PC-3 (cell line): ENCODE data around the gene GPD2. TPM values are rescaled to one million over a fixed set of nuclear protein-coding genes. Genes with fewer than 3 reads are reported as not detected.

Experiments used
- ATAC-seq: fragments of 200-7000 bp; cut with Tn5 transposase; 2 replicates; pipeline ENCODE4 v1.9.1; 2020; ENCODE audit warnings: mild to moderate bottlenecking, moderate library complexity
- BruUV-seq: library from RNA; stranded (reverse); fragments of 400-500 nt; replicated peaks from 2 replicates; lab custom pipeline; 2021; lab: Mats Ljungman, UMichigan
- CTCF ChIA-PET: fragments of 300-600 bp; sonication (Branson Sonifier 250); formaldehyde crosslinking; loops from one replicate; lab custom pipeline; 2022; ENCODE audit warnings: antibody characterized with exemption; lab: Charles Lee
- POLR2A ChIA-PET: fragments of 300-600 bp; sonication (Branson Sonifier 250); formaldehyde crosslinking; loops from one replicate; lab custom pipeline; 2022; ENCODE audit warnings: antibody characterized with exemption; ENCODE audit not compliant: unreplicated experiment; lab: Charles Lee
- DNase-seq: peaks from one replicate; pipeline ENCODE4 v3.0.0-alpha.2; 2015
- H2AFZ ChIP-seq: fragments of 300-600 bp; sonication (generic); 2 replicates; pipeline ENCODE4 v1.6.0; 2016; ENCODE audit warnings: antibody characterized with exemption, low read length
- H3F3A ChIP-seq: fragments of 300-600 bp; sonication (generic); one replicate; pipeline ENCODE4 v1.6.0; 2017; ENCODE audit warnings: antibody characterized with exemption, low read length, control low read depth, mild to moderate bottlenecking; ENCODE audit not compliant: unreplicated experiment
- H3K27ac ChIP-seq: fragments of 300-600 bp; sonication (generic); 2 replicates; pipeline ENCODE4 v1.5.1; 2016; ENCODE audit warnings: mild to moderate bottlenecking, low read length
- H3K27me3 ChIP-seq: fragments of 300-600 bp; sonication (generic); 2 replicates; pipeline ENCODE4 v1.6.1; 2016; ENCODE audit warnings: low read length, mixed read lengths
- H3K36me3 ChIP-seq: fragments of 300-600 bp; sonication (generic); 2 replicates; pipeline ENCODE4 v1.6.1; 2016; ENCODE audit warnings: low read depth, mixed run types, low read length, mixed read lengths
- H3K4me1 ChIP-seq: fragments of 300-600 bp; sonication (generic); 2 replicates; pipeline ENCODE4 v1.5.1; 2016; ENCODE audit warnings: low read length; ENCODE audit not compliant: insufficient read depth
- H3K4me2 ChIP-seq: fragments of 300-600 bp; sonication (generic); 2 replicates; pipeline ENCODE4 v1.6.0; 2016; ENCODE audit warnings: low read length
- H3K4me3 ChIP-seq: fragments of 300-600 bp; sonication (generic); 2 replicates; pipeline ENCODE4 v1.5.1; 2016; ENCODE audit warnings: mild to moderate bottlenecking, low read length, mixed read lengths
- H3K79me2 ChIP-seq: fragments of 300-600 bp; sonication (generic); 2 replicates; pipeline ENCODE4 v1.6.1; 2017; ENCODE audit warnings: low read length, mixed read lengths
- H3K9ac ChIP-seq: fragments of 300-600 bp; sonication (generic); 2 replicates; pipeline ENCODE4 v1.6.0; 2016; ENCODE audit warnings: mild to moderate bottlenecking, low read length
- H3K9me2 ChIP-seq: fragments of 300-600 bp; sonication (generic); replicated peaks from 2 replicates; pipeline ENCODE4 v1.6.1; 2016; ENCODE audit warnings: mixed run types, low read length, mixed read lengths
- H3K9me3 ChIP-seq: fragments of 300-600 bp; sonication (generic); 2 replicates; pipeline ENCODE4 v1.6.1; 2016; ENCODE audit warnings: low read length, mixed read lengths
- H4K20me1 ChIP-seq: fragments of 300-600 bp; sonication (generic); 2 replicates; pipeline ENCODE4 v1.6.1; 2016; ENCODE audit warnings: low read length, mixed read lengths
- CTCF ChIP-seq: fragments of 300-600 bp; sonication (generic); conservative IDR thresholded peaks from 2 replicates; pipeline ENCODE4 v1.5.1; 2017; ENCODE audit warnings: antibody characterized with exemption, low read depth, mild to moderate bottlenecking, low read length
- EZH2 ChIP-seq: fragments of 300-600 bp; sonication (generic); IDR thresholded peaks from one replicate; pipeline ENCODE4 v1.6.1; 2017; ENCODE audit warnings: antibody characterized with exemption, mild to moderate bottlenecking, low read length; ENCODE audit not compliant: unreplicated experiment
- EZH2phosphoT487 ChIP-seq: fragments of 300-600 bp; sonication (generic); IDR thresholded peaks from 2 replicates; pipeline ENCODE4 v1.6.1; 2018; ENCODE audit warnings: mild to moderate bottlenecking, antibody characterized with exemption, low read length, borderline replicate concordance
- intact Hi-C: fragments of 100-400 bp; cut with micrococcal nuclease; formaldehyde crosslinking; loops from 2 replicates; pipeline ENCODE4 v1.9.0; 2023
- total RNA-seq: library from RNA; depleted of rRNA; stranded (reverse); fragments of >200 nt; gene quantifications from 2 replicates; pipeline ENCODE4 v1.2.3, GENCODE V29; 2014

The GPD2 gene
- total RNA-seq, 1 experiment from 2014 or later: 107 TPM

- POLR2A ChIA-PET: no interaction called here
- no peaks in the 10 kb centered on the region for H3K36me3 ChIP-seq
- TF ChIP-seq EZH2 (no peak), CTCF (no peak), EZH2phosphoT487 (no peak)
- intact Hi-C loops: no loop called here
- H3K9me3 ChIP-seq: no peaks in the 10 kb centered on the region
- H3F3A ChIP-seq: peaks cover 8% of the 10 kb centered on the region
- H2AFZ ChIP-seq: no peak overlapping the region
- CTCF ChIA-PET: no interaction called here
- peak overlapping the region; percentile 98 for H3K27ac ChIP-seq
- DNase-seq: no peak
- BruUV-seq: no TSS peak
- no peaks in the 10 kb centered on the region for H3K27me3 ChIP-seq
- peak overlapping the region; percentile 71 for H3K9ac ChIP-seq
- H3K79me2 ChIP-seq: peaks cover 78% of the 10 kb centered on the region
- no peaks in the 10 kb centered on the region for H4K20me1 ChIP-seq
- no peaks in the 10 kb centered on the region for H3K9me2 ChIP-seq
- H3K4me3 ChIP-seq: peak overlapping the region; percentile 9; the same call in 1 of the 2 replicates
- peak overlapping the region; percentile 83 for H3K4me2 ChIP-seq
- ATAC-seq: no peak
- H3K4me1 ChIP-seq: peaks cover 46% of the 10 kb centered on the region
Observed at GRCh38 chr2:156457523-156458517, 21.6 kb downstream of the GPD2 start.

GRCh38 chr2:156459720-156460119 lies 23.5 kb downstream of the GPD2 start:
- ChIA-PET POLR2A (no interaction called here), CTCF (no interaction called here)
- H2AFZ ChIP-seq: no peak overlapping the region
- H3K9ac ChIP-seq: no peak overlapping the region
- no peak for DNase-seq
- BruUV-seq: no TSS peak
- H3K9me3 ChIP-seq: no peaks in the 10 kb centered on the region
- H3F3A ChIP-seq: peaks cover 8% of the 10 kb centered on the region
- H3K4me2 ChIP-seq: no peak overlapping the region
- H4K20me1 ChIP-seq: no peaks in the 10 kb centered on the region
- intact Hi-C loops: loop anchor here (10.0 kb wide), 2 partner anchors 125 to 575 kb away; no protein-coding TSS in a partner anchor
- no peak overlapping the region for H3K4me3 ChIP-seq
- no peaks in the 10 kb centered on the region for H3K27me3 ChIP-seq
- H3K36me3 ChIP-seq: no peaks in the 10 kb centered on the region
- no peak for TF ChIP-seq CTCF
- no peak for TF ChIP-seq EZH2
- TF ChIP-seq EZH2phosphoT487: no peak
- H3K79me2 ChIP-seq: peaks cover 73% of the 10 kb centered on the region
- no peaks in the 10 kb centered on the region for H3K9me2 ChIP-seq
- no peak overlapping the region for H3K27ac ChIP-seq
- ATAC-seq: no peak
- peaks cover 54% of the 10 kb centered on the region for H3K4me1 ChIP-seq
